Thymus (tissue), 11 donors: ENCODE measurements around the gene CREB5. TPM values are rescaled to one million over a fixed set of nuclear protein-coding genes. Genes with fewer than 3 reads are reported as not detected.

ENCODE experiments used
- DNase-seq, 9 donors: peaks; one replicate each; pipeline ENCODE4 v3.0.0-alpha.2; 2013; ENCODE audit warnings: low spot score in 9 of 9, low read depth in 6 of 9, missing footprints in 1 of 9
- H3K27ac ChIP-seq, 2 donors: one replicate each; pipeline ENCODE4 v1.5.1; 2013; ENCODE audit warnings: control low read depth in 1 of 2, low read depth in 1 of 2, low read length in 1 of 2, mild to moderate bottlenecking in 1 of 2, moderate library complexity in 1 of 2
- H3K27me3 ChIP-seq, 2 donors: one replicate each; pipeline ENCODE4 v1.5.1; 2013; ENCODE audit warnings: low read length in 1 of 2; ENCODE audit not compliant: control insufficient read depth in 2 of 2, insufficient read depth in 1 of 2
- H3K36me3 ChIP-seq, 2 donors: one replicate each; pipeline ENCODE4 v1.5.1; 2013; ENCODE audit warnings: low read length in 1 of 2, mild to moderate bottlenecking in 1 of 2, moderate library complexity in 1 of 2; ENCODE audit not compliant: control insufficient read depth in 2 of 2, insufficient read depth in 2 of 2
- H3K4me1 ChIP-seq, 2 donors: one replicate each; pipeline ENCODE4 v1.5.1; 2013; ENCODE audit warnings: low read length in 2 of 2; ENCODE audit not compliant: control insufficient read depth in 2 of 2, insufficient read depth in 2 of 2
- H3K4me3 ChIP-seq, 2 donors: one replicate each; pipeline ENCODE4 v1.5.1; 2013; ENCODE audit warnings: low read length in 2 of 2, control low read depth in 1 of 2, mild to moderate bottlenecking in 1 of 2
- H3K9me3 ChIP-seq, 2 donors: one replicate each; pipeline ENCODE4 v1.5.1; 2013; ENCODE audit warnings: low read length in 1 of 2, mild to moderate bottlenecking in 1 of 2; ENCODE audit not compliant: control insufficient read depth in 2 of 2, insufficient read depth in 1 of 2
- WGBS: extraction: QIAGEN DNeasy Blood & Tissue Kit; methylation state at CpG from one replicate; pipeline ENCODE4 v1.1.7; 2013; 5-methylcytosine and 5-hydroxymethylcytosine counted together
- polyA plus RNA-seq: library from polyadenylated mRNA; stranded (reverse); fragments of 200-250 nt; gene quantifications from one replicate; pipeline ENCODE4 v1.2.3, GENCODE V29; 2013
- total RNA-seq: library from RNA; stranded (reverse); fragments of 120-200 nt; gene quantifications from one replicate; pipeline ENCODE4 v1.2.4, GENCODE V29; 2013
- donor health status: healthy.

The CREB5 gene
- total and polyA plus RNA-seq, 2 donors = 1.1 to 5.4 TPM

DNA sequence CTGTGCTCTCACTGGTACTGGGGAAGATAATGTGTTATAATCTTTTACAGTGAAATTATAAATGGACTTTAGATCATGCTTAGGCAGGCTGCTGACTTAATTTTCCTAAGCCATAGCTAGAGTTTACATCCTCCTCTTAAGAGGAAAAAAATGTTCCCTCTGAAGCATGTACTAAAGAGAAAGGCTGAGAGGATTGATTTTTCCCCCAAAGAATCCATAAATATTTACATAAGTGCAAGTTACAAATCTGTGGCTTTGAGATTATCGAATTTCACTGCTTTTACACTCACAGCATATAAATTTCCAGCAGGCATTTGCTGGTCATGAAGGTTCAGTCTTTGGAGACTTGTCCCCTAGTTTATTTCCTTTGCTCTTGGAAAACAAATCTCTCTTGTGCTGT is 43.7 kb downstream of the CREB5 start:
- DNase-seq = no peak
- Histone ChIP-seq H3K4me3 (no peak overlapping the region), H3K27ac (no peak overlapping the region), H3K36me3 (no peaks in the 10 kb centered on the region), H3K27me3 (no peaks in the 10 kb centered on the region), H3K4me1 (no peaks in the 10 kb centered on the region), H3K9me3 (no peaks in the 10 kb centered on the region)
- WGBS = 91% methylated on average over 1 of the region's 1 CpG

DNA sequence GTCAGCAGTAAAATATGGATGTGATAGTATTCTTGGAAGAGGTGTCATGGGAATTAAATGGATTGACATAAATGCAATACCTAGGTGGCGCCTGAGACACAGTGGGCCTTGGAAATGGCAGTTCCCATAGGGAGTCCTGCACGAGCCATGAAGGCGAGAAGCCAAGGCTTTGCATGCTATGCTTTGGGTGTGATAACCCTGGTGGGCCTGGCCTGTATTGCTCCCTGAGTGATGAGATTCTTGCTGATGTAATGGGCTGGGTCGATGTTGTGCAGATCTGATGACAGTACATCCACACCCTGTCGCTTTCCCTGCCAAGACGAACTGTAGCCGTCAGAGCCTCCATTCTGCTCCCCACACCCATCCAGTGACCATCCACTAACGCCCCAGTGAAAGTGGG is 46.4 kb downstream of the CREB5 start:
- Histone ChIP-seq H3K27ac (no peak overlapping the region), H3K36me3 (no peaks in the 10 kb centered on the region), H3K9me3 (no peaks in the 10 kb centered on the region), H3K4me1 (no peaks in the 10 kb centered on the region), H3K4me3 (no peak overlapping the region), H3K27me3 (no peaks in the 10 kb centered on the region)
- no peak for DNase-seq
- WGBS = 91% methylated on average over 8 of the region's 8 CpGs

GRCh38 chr7:28459306-28459705 is 47.0 kb downstream of the CREB5 start:
- no peak for DNase-seq
- Histone ChIP-seq H3K27me3 (no peaks in the 10 kb centered on the region), H3K9me3 (no peaks in the 10 kb centered on the region), H3K4me1 (no peaks in the 10 kb centered on the region), H3K36me3 (no peaks in the 10 kb centered on the region), H3K27ac (no peak overlapping the region), H3K4me3 (no peak overlapping the region)
- 98% methylated on average over 4 of the region's 4 CpGs for WGBS

DNA sequence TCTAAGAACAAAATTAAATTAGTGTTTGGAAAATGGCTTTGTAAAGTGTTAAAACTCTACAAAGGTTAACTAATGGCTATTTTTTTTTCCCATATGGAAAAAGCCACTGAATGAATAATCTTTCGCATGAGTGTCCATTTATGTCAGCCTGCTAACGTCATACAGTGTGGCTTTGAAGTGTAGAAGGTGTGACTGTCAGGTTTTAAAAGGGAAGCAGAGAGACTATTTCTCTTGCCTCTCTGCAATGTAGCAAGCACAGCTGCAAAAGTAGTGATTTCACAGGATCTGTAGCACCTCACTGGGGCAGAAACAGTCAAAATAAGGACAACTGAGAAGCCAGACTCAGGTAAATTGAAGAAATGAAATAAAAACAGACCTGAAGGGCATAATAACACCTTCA is 53.4 kb downstream of the CREB5 start:
- DNase-seq = no peak
- Histone ChIP-seq H3K36me3 (no peaks in the 10 kb centered on the region), H3K27me3 (no peaks in the 10 kb centered on the region), H3K27ac (no peak overlapping the region), H3K4me1 (no peaks in the 10 kb centered on the region), H3K9me3 (no peaks in the 10 kb centered on the region), H3K4me3 (no peak overlapping the region)
- WGBS = 93% methylated on average over 2 of the region's 2 CpGs

- Histone ChIP-seq H3K4me1 (no peaks in the 10 kb centered on the region), H3K27me3 (no peaks in the 10 kb centered on the region), H3K9me3 (no peaks in the 10 kb centered on the region), H3K4me3 (no peak overlapping the region), H3K36me3 (no peaks in the 10 kb centered on the region), H3K27ac (no peak overlapping the region)
- DNase-seq = no peak
- 75% methylated on average over 8 of the region's 8 CpGs for WGBS
These were observed 54.0 kb downstream of the CREB5 start for GRCh38 chr7:28466341-28466740.

- Histone ChIP-seq H3K27me3 (no peaks in the 10 kb centered on the region), H3K4me1 (no peaks in the 10 kb centered on the region), H3K27ac (no peak overlapping the region), H3K9me3 (no peaks in the 10 kb centered on the region), H3K4me3 (no peak overlapping the region), H3K36me3 (no peaks in the 10 kb centered on the region)
- no peak for DNase-seq
- WGBS = 91% methylated on average over 1 of the region's 1 CpG
These were observed 54.6 kb downstream of the CREB5 start for GRCh38 chr7:28466885-28467284.

DNA sequence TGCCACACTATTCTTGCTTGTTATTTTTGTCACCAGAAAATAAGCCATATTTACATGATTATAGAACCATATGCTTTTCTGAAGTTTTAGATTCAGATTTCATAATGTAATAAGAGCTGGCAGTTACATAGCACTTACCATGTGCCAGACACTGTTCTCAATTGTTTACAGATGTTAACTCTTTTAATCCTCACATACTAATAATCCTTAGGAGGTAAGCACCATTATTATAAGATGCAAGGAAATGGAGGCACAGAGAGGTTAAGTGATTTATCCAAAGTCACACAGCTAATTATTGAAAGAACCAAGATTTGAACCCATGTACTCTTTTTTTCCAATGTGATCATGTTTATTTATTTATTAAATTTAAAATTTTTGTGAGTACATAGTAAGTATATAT is 57.2 kb downstream of the CREB5 start:
- H3K27ac ChIP-seq = no peak overlapping the region
- no peaks in the 10 kb centered on the region for H3K36me3 ChIP-seq
- H3K4me3 ChIP-seq = no peak overlapping the region
- H3K4me1 ChIP-seq = no peaks in the 10 kb centered on the region
- no peak for DNase-seq
- H3K27me3 ChIP-seq = no peaks in the 10 kb centered on the region
- H3K9me3 ChIP-seq = no peaks in the 10 kb centered on the region

- H3K9me3 ChIP-seq = no peaks in the 10 kb centered on the region
- no peaks in the 10 kb centered on the region for H3K36me3 ChIP-seq
- no peaks in the 10 kb centered on the region for H3K4me1 ChIP-seq
- DNase-seq = no peak
- no peak overlapping the region for H3K4me3 ChIP-seq
- no peaks in the 10 kb centered on the region for H3K27me3 ChIP-seq
- H3K27ac ChIP-seq = no peak overlapping the region
- WGBS = 97% methylated on average over 1 of the region's 1 CpG
These were observed 58.0 kb downstream of the CREB5 start for GRCh38 chr7:28470344-28470743.

DNA sequence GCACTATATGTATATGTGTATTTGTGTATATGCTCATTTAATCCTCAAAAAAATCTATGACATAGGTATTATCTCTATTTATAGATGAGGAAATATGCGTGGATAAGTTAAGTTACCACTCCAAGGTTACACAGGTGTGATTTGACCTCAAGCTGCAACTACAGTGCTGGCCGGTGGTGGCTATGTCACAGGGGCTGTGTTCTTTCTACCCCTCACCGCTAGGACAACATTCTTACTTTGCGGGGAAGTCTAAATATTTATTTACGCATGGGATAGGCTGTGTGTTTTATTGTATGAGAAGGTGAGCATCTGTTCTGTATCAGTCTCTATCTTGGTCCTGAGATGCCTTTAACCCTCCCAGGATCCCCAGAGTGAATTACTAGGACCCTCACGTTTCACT is 60.0 kb downstream of the CREB5 start:
- H3K27me3 ChIP-seq = no peaks in the 10 kb centered on the region
- no peaks in the 10 kb centered on the region for H3K4me1 ChIP-seq
- H3K27ac ChIP-seq = no peak overlapping the region
- H3K4me3 ChIP-seq = no peak overlapping the region
- WGBS = 87% methylated on average over 6 of the region's 6 CpGs
- no peak for DNase-seq
- H3K9me3 ChIP-seq = no peaks in the 10 kb centered on the region
- no peaks in the 10 kb centered on the region for H3K36me3 ChIP-seq
